GM23248 (cell line): ENCODE data around the gene CRYBB2. TPM values are rescaled to one million over a fixed set of nuclear protein-coding genes. Genes with fewer than 3 reads are reported as not detected.
"Not testable (repeated sequence)": the region's sequence is repeated elsewhere in the genome, so short reads cannot be mapped to it uniquely, and the experiment has no call there.

Experiments used
- DNase-seq: peaks from one replicate; pipeline ENCODE4 v3.0.0-alpha.2; 2015
- H2AFZ ChIP-seq: fragments of 200-600 bp; sonication (generic); 2 replicates; pipeline ENCODE4 v1.6.1; 2016; ENCODE audit warnings: antibody characterized with exemption
- H3F3A ChIP-seq: fragments of 200-600 bp; sonication (generic); 2 replicates; pipeline ENCODE4 v1.6.1; 2016; ENCODE audit warnings: mild to moderate bottlenecking, antibody characterized with exemption, mixed run types; ENCODE audit not compliant: insufficient read depth
- H3K27ac ChIP-seq: fragments of 200-600 bp; sonication (generic); 2 replicates; pipeline ENCODE4 v1.5.1; 2016; ENCODE audit warnings: mild to moderate bottlenecking
- H3K27me3 ChIP-seq: fragments of 200-600 bp; sonication (generic); replicated peaks from 2 replicates; pipeline ENCODE4 v1.6.1; 2016; ENCODE audit warnings: mild to moderate bottlenecking; ENCODE audit not compliant: insufficient read depth
- H3K36me3 ChIP-seq: fragments of 200-600 bp; sonication (generic); 2 replicates; pipeline ENCODE4 v1.6.1; 2016; ENCODE audit warnings: low read depth, mild to moderate bottlenecking
- H3K4me1 ChIP-seq: fragments of 200-600 bp; sonication (generic); 2 replicates; pipeline ENCODE4 v1.6.1; 2016; ENCODE audit warnings: mild to moderate bottlenecking; ENCODE audit not compliant: insufficient read depth
- H3K4me2 ChIP-seq: fragments of 200-600 bp; sonication (generic); one replicate; pipeline ENCODE4 v1.6.1; 2016; ENCODE audit warnings: mild to moderate bottlenecking; ENCODE audit not compliant: unreplicated experiment
- H3K4me3 ChIP-seq: fragments of 200-600 bp; sonication (generic); 2 replicates; pipeline ENCODE4 v1.5.1; 2016; ENCODE audit warnings: mild to moderate bottlenecking
- H3K79me2 ChIP-seq: fragments of 200-600 bp; sonication (generic); 2 replicates; pipeline ENCODE4 v1.6.1; 2016; ENCODE audit warnings: mild to moderate bottlenecking; ENCODE audit not compliant: insufficient read depth
- H3K9ac ChIP-seq: fragments of 200-600 bp; sonication (generic); 2 replicates; pipeline ENCODE4 v1.6.1; 2016; ENCODE audit warnings: mild to moderate bottlenecking
- H3K9me2 ChIP-seq: fragments of 200-600 bp; sonication (generic); 2 replicates; pipeline ENCODE4 v1.6.1; 2016; ENCODE audit warnings: mixed run types, mild to moderate bottlenecking, moderate library complexity; ENCODE audit not compliant: insufficient read depth
- H3K9me3 ChIP-seq: fragments of 200-600 bp; sonication (generic); one replicate; pipeline ENCODE4 v1.6.1; 2017; ENCODE audit warnings: low read depth
- H4K20me1 ChIP-seq: fragments of 200-600 bp; sonication (generic); 2 replicates; pipeline ENCODE4 v1.6.0; 2016; ENCODE audit not compliant: insufficient read depth
- EZH2 ChIP-seq: fragments of 200-600 bp; sonication (generic); IDR thresholded peaks from 2 replicates; pipeline ENCODE4 v1.6.1; 2018; ENCODE audit warnings: antibody characterized with exemption, mild to moderate bottlenecking; ENCODE audit not compliant: insufficient read depth, poor library complexity, severe bottlenecking
- EZH2phosphoT487 ChIP-seq: fragments of 200-600 bp; sonication (generic); IDR thresholded peaks from 2 replicates; pipeline ENCODE4 v1.6.1; 2018; ENCODE audit warnings: antibody characterized with exemption, moderate library complexity, mild to moderate bottlenecking, low read depth; ENCODE audit not compliant: insufficient read depth
- WGBS, 2 experiments: methylation state at CpG; one replicate each; pipeline ENCODE4 v1.1.6; 2015 to 2017; ENCODE audit warnings: low lambda C conversion rate in 2 of 2, low coverage in 1 of 2; ENCODE audit errors: missing lambda C conversion rate in 2 of 2; 5-methylcytosine and 5-hydroxymethylcytosine counted together
- in situ Hi-C: fragments of 300-500 bp; cut with MboI; formaldehyde crosslinking; loops from 2 replicates; pipeline ENCODE4 v1.15.0; 2020
- polyA plus RNA-seq: library from polyadenylated mRNA; unstranded; fragments of >200 nt; fragmentation: Nextera tagmentation; extraction: Ambion mirVana; gene quantifications from 2 replicates; pipeline ENCODE4 v1.2.1, GENCODE V29; 2016
- total RNA-seq: library from RNA; depleted of rRNA; stranded (reverse); fragments of >200 nt; shearing (Covaris generic); gene quantifications from 2 replicates; pipeline ENCODE4 v1.2.3, GENCODE V29; 2014

CRYBB2 gene
- total and polyA plus RNA-seq, 2 experiments from 2014 or later: not detected

DNA sequence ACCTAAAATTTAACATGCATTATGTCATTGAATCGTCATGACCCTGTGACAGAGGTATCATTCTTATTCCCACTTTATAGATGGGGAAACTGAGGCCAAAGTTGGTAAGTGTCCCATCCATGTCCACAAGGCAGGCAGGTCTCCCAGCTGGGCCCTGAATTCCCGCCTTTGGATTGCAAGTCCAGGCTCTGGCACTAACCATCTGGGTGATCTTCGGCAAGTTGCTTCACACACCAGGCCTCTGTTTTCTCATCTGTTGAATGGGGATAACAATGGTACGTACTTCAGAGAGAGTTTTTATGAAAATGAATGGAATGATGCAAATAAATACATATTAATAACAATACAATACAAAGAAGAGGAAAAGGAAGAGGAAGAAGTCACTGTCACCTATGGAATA is 16.4 kb upstream of the CRYBB2 start:
- H3K36me3 ChIP-seq: no peaks in the 10 kb centered on the region
- peaks cover 5% of the 10 kb centered on the region; the same call in 1 of the 2 replicates for H3K27me3 ChIP-seq
- no peaks in the 10 kb centered on the region for H3K9me2 ChIP-seq
- no peaks in the 10 kb centered on the region for H3K4me1 ChIP-seq
- H3F3A ChIP-seq: no peaks in the 10 kb centered on the region
- TF ChIP-seq EZH2phosphoT487: no peak
- no peak for TF ChIP-seq EZH2
- in situ Hi-C loops: loop anchor here (25.0 kb wide), 1 partner anchor 1134 kb away; no protein-coding TSS in a partner anchor
- H3K27ac ChIP-seq: no peak overlapping the region
- no peaks in the 10 kb centered on the region for H3K9me3 ChIP-seq
- H4K20me1 ChIP-seq: no peaks in the 10 kb centered on the region
- no peak overlapping the region for H2AFZ ChIP-seq
- DNase-seq: no peak
- WGBS, 2 experiments: 58 to 61% methylated on average over 4 of the region's 4 CpGs
- no peaks in the 10 kb centered on the region for H3K79me2 ChIP-seq
- no peak overlapping the region for H3K9ac ChIP-seq
- H3K4me2 ChIP-seq: no peak overlapping the region
- H3K4me3 ChIP-seq: no peak overlapping the region

DNA sequence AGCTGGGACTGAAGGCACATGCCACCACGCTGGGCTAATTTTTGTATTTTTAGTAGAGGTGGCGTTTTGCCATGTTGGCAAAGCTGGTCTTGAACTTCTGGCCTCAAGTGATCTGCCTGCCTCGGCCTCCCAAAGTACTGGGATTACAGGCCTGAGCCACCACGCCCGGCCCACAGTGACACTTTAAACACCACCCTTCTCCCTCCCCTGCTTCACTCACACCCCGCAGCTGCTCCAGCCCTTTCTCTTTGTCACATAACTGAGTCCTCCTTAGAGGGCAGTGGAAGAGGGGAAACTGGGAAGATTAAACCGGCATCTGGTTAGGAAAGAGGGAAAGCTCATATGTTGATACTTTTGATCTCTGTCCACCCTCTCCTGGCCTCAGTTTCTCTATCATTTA is 14.9 kb upstream of the CRYBB2 start:
- H3K79me2 ChIP-seq, H3K9ac ChIP-seq, H3K4me1 ChIP-seq, H3K9me2 ChIP-seq, DNase-seq, H3F3A ChIP-seq, H3K36me3 ChIP-seq, H3K27ac ChIP-seq, H3K4me2 ChIP-seq, H3K9me3 ChIP-seq, H3K4me3 ChIP-seq, H3K27me3 ChIP-seq, H4K20me1 ChIP-seq, H2AFZ ChIP-seq: not testable (repeated sequence)
- WGBS, 2 experiments: 45 to 47% methylated on average over 7 of the region's 7 CpGs
- in situ Hi-C loops: loop anchor here (25.0 kb wide), 1 partner anchor 1133 kb away; no protein-coding TSS in a partner anchor

DNA sequence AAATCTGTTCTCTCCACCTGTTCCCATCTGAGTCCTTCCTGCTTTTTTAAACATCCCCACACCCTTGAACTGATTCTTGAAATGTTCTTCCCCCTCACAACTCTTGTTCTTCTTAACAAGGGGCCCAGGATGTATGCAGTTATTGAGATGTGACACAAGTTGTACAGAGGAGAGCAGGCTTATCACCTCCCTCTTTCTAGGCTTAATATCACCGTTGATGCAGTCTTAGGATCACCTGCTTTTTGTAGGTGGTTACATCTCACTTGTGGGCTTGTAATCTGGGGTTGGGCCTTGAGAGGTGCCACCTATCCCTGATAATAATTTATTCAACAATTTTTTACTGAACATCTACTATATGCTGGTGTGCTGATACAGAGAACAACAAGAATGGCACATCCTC is 13.6 kb upstream of the CRYBB2 start:
- no peaks in the 10 kb centered on the region for H3K36me3 ChIP-seq
- H3K4me2 ChIP-seq: no peak overlapping the region
- no peaks in the 10 kb centered on the region for H3K9me3 ChIP-seq
- H3K4me1 ChIP-seq: no peaks in the 10 kb centered on the region
- no peaks in the 10 kb centered on the region for H3F3A ChIP-seq
- no peak overlapping the region for H2AFZ ChIP-seq
- H4K20me1 ChIP-seq: no peaks in the 10 kb centered on the region
- in situ Hi-C loops: loop anchor here (25.0 kb wide), 1 partner anchor 1131 kb away; no protein-coding TSS in a partner anchor
- peaks cover 5% of the 10 kb centered on the region; the same call in 1 of the 2 replicates for H3K27me3 ChIP-seq
- H3K9ac ChIP-seq: no peak overlapping the region
- WGBS, 2 experiments: 56 to 69% methylated on average over 1 of the region's 1 CpG
- no peaks in the 10 kb centered on the region for H3K79me2 ChIP-seq
- no peak overlapping the region for H3K27ac ChIP-seq
- no peak overlapping the region for H3K4me3 ChIP-seq
- no peak for DNase-seq
- H3K9me2 ChIP-seq: no peaks in the 10 kb centered on the region
- TF ChIP-seq EZH2 (no peak), EZH2phosphoT487 (no peak)

DNA sequence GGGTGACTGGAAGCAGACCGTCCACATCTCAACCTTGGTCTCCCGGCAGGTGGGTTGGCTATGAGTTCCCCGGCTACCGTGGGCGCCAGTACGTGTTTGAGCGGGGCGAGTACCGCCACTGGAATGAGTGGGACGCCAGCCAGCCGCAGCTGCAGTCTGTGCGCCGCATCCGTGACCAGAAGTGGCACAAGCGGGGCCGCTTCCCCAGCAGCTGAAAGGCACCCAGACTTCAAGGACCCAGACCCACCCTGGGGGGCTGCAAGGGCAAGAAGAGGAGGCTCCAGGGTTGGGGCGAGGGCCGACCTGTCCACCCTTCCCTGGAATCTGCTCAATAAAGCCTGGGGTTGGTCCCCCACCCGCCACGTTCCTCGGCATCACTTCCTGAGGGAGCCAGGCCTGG is 12.4 kb upstream of the CRYBB2 start:
- H3K27me3 ChIP-seq: peaks cover 1% of the 10 kb centered on the region; the same call in 1 of the 2 replicates
- TF ChIP-seq EZH2 (no peak), EZH2phosphoT487 (no peak)
- no peak overlapping the region for H3K27ac ChIP-seq
- no peaks in the 10 kb centered on the region for H3K4me1 ChIP-seq
- 62 to 78% methylated on average over 11 to 15 of the region's 21 CpGs for WGBS, 2 experiments
- no peaks in the 10 kb centered on the region for H3K79me2 ChIP-seq
- no peaks in the 10 kb centered on the region for H4K20me1 ChIP-seq
- no peak for DNase-seq
- no peak overlapping the region for H2AFZ ChIP-seq
- H3K4me3 ChIP-seq: no peak overlapping the region
- no peak overlapping the region for H3K4me2 ChIP-seq
- in situ Hi-C loops: loop anchor here (25.0 kb wide), 1 partner anchor 1130 kb away; no protein-coding TSS in a partner anchor
- H3K36me3 ChIP-seq: no peaks in the 10 kb centered on the region
- H3K9me3 ChIP-seq: no peaks in the 10 kb centered on the region
- no peaks in the 10 kb centered on the region for H3F3A ChIP-seq
- H3K9me2 ChIP-seq: no peaks in the 10 kb centered on the region
- no peak overlapping the region for H3K9ac ChIP-seq
